AG04450 (cell line): ENCODE measurements around the gene INTS12. TPM values are rescaled to one million over a fixed set of nuclear protein-coding genes. Genes with fewer than 3 reads are reported as not detected.

ENCODE experiments used
- CTCF ChIA-PET: fragments of 300-600, 350-600 bp; formaldehyde crosslinking; extraction: SDS; loops from one replicate; lab custom pipeline; 2022; ENCODE audit warnings: antibody characterized with exemption, inconsistent platforms; lab: Charles Lee
- POLR2A ChIA-PET: fragments of 350-600 bp; formaldehyde crosslinking; extraction: SDS; loops from one replicate; lab custom pipeline; 2021; ENCODE audit warnings: antibody characterized with exemption, inconsistent platforms; lab: Yijun Ruan, JAX
- DNase-seq: peaks from one replicate; pipeline ENCODE4 v3.0.0-alpha.2; 2011; ENCODE audit warnings: low read depth, low spot score
- H3K27ac ChIP-seq: one replicate; pipeline ENCODE4 v1.5.1; 2012; ENCODE audit warnings: low read depth, low read length, control low read depth
- H3K27me3 ChIP-seq: one replicate; pipeline ENCODE4 v1.6.0; 2012; ENCODE audit warnings: low read length; ENCODE audit not compliant: control insufficient read depth, insufficient read depth
- H3K4me3 ChIP-seq: 2 replicates; pipeline ENCODE4 v1.5.1; 2011; ENCODE audit warnings: mild to moderate bottlenecking, low read depth, low read length, control low read depth
- H3K9me3 ChIP-seq: 2 replicates; pipeline ENCODE4 v1.5.1; 2012; ENCODE audit warnings: low read length; ENCODE audit not compliant: control insufficient read depth, insufficient read depth
- CTCF ChIP-seq: IDR thresholded peaks from 2 replicates; pipeline ENCODE4 v1.5.1; 2011; ENCODE audit warnings: low read depth, low read length, control low read depth, inconsistent platforms
- polyA plus RNA-seq: library from polyadenylated mRNA; depleted of rRNA; stranded (reverse); fragments of >200 nt; gene quantifications from 2 replicates; pipeline ENCODE4 v1.2.3, GENCODE V29; 2011

INTS12 gene
- polyA plus RNA-seq, 1 experiment = 41.7 TPM

- H3K4me3 ChIP-seq = no peak overlapping the region
- ChIA-PET POLR2A (no interaction called here), CTCF (no interaction called here)
- no peak for DNase-seq
- no peak for TF ChIP-seq CTCF
- H3K27ac ChIP-seq = no peak overlapping the region
- no peaks in the 10 kb centered on the region for H3K9me3 ChIP-seq
- no peaks in the 10 kb centered on the region for H3K27me3 ChIP-seq
These were observed 37.2 kb downstream of the INTS12 start for GRCh38 chr4:105671301-105671700.

- Histone ChIP-seq H3K4me3 (no peak overlapping the region), H3K9me3 (no peaks in the 10 kb centered on the region), H3K27me3 (no peaks in the 10 kb centered on the region), H3K27ac (no peak overlapping the region)
- TF ChIP-seq CTCF = no peak
- POLR2A ChIA-PET = no interaction called here
- no peak for DNase-seq
- CTCF ChIA-PET = no interaction called here
These were observed 37.8 kb downstream of the INTS12 start for GRCh38 chr4:105670684-105671083.

GRCh38 chr4:105666693-105667092 lies 41.8 kb downstream of the INTS12 start:
- ChIA-PET CTCF (interaction anchor here (0.7 to 2.2 kb wide), 2 partner anchors 10 to 146 kb away, joined by 3 to 8 read pairs; no protein-coding TSS in a partner anchor), POLR2A (no interaction called here)
- Histone ChIP-seq H3K4me3 (no peak overlapping the region), H3K9me3 (no peaks in the 10 kb centered on the region), H3K27ac (no peak overlapping the region), H3K27me3 (no peaks in the 10 kb centered on the region)
- no peak for DNase-seq
- no peak for TF ChIP-seq CTCF

- DNase-seq = no peak
- Histone ChIP-seq H3K27me3 (no peaks in the 10 kb centered on the region), H3K9me3 (no peaks in the 10 kb centered on the region), H3K4me3 (no peak overlapping the region), H3K27ac (no peak overlapping the region)
- no peak for TF ChIP-seq CTCF
- ChIA-PET CTCF (interaction anchor here (0.7 kb wide), 1 partner anchor 47 kb away, joined by 4 read pairs; no protein-coding TSS in a partner anchor), POLR2A (no interaction called here)
These were observed 45.4 kb downstream of the INTS12 start for GRCh38 chr4:105662935-105663675.

GRCh38 chr4:105661028-105661427 lies 47.5 kb downstream of the INTS12 start:
- DNase-seq = no peak

More at GRCh38 chr4:105661028-105661427, 47.5 kb downstream of the INTS12 start:
- CTCF ChIA-PET = no interaction called here
- no peak for TF ChIP-seq CTCF
- Histone ChIP-seq H3K4me3 (no peak overlapping the region), H3K27me3 (no peaks in the 10 kb centered on the region), H3K27ac (no peak overlapping the region), H3K9me3 (no peaks in the 10 kb centered on the region)
- POLR2A ChIA-PET = no interaction called here
